Loucy (cell line): ENCODE results near the gene PCBP3.

ENCODE experiments used
- EZH2phosphoT487 ChIP-seq: fragments of 200-600 bp; IDR thresholded peaks from 2 replicates; pipeline ENCODE4 v1.6.1; 2018; ENCODE audit warnings: antibody characterized with exemption, mild to moderate bottlenecking, moderate library complexity, borderline replicate concordance
- TF ChIP-seq, protein P1 (sequence below): fragments of 200-600 bp; sonication (generic); conservative IDR thresholded peaks from 2 replicates; pipeline ENCODE4 v1.5.1; 2014; ENCODE audit warnings: mild to moderate bottlenecking, antibody characterized with exemption, low read length

DNA sequence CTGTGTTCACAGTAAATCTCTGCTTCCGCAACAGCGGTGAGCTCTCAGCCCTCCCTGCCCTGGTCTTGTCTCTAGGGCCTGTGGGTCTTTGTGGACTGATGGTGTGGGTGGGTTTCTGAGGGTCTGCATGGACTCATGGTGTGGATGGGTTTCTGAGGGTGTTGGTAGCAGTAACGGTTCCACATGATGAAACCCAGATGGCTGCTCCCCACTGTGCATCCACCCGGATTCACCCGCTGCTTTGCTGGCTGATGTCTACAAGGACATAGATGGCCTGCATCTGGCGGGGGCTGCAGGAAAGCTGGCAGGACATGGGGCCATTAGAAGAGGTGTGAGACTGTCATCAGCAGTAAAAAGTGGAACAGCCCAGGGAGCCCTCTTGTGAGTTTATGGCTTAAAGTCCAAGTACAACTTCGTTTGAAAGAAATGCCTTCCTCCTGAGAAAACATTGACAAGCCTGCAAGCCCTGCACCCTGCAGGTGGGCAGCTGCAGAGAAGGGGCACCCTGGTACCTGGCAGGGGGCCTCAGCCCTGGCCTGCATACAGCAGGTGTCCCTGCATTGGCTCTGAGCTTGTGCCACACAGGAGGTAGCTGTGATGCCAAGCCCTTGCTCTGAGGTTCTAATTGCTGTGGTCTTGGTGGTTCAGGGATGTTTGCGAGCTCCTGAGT, 181.2 kb downstream of the PCBP3 start:
- TF ChIP-seq, protein P1, sequence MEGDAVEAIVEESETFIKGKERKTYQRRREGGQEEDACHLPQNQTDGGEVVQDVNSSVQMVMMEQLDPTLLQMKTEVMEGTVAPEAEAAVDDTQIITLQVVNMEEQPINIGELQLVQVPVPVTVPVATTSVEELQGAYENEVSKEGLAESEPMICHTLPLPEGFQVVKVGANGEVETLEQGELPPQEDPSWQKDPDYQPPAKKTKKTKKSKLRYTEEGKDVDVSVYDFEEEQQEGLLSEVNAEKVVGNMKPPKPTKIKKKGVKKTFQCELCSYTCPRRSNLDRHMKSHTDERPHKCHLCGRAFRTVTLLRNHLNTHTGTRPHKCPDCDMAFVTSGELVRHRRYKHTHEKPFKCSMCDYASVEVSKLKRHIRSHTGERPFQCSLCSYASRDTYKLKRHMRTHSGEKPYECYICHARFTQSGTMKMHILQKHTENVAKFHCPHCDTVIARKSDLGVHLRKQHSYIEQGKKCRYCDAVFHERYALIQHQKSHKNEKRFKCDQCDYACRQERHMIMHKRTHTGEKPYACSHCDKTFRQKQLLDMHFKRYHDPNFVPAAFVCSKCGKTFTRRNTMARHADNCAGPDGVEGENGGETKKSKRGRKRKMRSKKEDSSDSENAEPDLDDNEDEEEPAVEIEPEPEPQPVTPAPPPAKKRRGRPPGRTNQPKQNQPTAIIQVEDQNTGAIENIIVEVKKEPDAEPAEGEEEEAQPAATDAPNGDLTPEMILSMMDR = no peak
- no peak for TF ChIP-seq EZH2phosphoT487
